OCI-LY3 (cell line): ENCODE data around the gene RIOX2.

Experiments used
- EZH2phosphoT487 ChIP-seq: fragments of 200-600 bp; shearing (Covaris generic); IDR thresholded peaks from 2 replicates; pipeline ENCODE4 v1.6.1; 2018; ENCODE audit warnings: antibody characterized with exemption, mixed run types, low read depth
- TF ChIP-seq, protein P1 (sequence below): fragments of 200-600, 300-600 bp; sonication (generic); IDR thresholded peaks from 2 replicates; pipeline ENCODE4 v1.5.1; 2014; ENCODE audit warnings: antibody characterized with exemption, low read length, low read depth

- TF ChIP-seq, protein P1, sequence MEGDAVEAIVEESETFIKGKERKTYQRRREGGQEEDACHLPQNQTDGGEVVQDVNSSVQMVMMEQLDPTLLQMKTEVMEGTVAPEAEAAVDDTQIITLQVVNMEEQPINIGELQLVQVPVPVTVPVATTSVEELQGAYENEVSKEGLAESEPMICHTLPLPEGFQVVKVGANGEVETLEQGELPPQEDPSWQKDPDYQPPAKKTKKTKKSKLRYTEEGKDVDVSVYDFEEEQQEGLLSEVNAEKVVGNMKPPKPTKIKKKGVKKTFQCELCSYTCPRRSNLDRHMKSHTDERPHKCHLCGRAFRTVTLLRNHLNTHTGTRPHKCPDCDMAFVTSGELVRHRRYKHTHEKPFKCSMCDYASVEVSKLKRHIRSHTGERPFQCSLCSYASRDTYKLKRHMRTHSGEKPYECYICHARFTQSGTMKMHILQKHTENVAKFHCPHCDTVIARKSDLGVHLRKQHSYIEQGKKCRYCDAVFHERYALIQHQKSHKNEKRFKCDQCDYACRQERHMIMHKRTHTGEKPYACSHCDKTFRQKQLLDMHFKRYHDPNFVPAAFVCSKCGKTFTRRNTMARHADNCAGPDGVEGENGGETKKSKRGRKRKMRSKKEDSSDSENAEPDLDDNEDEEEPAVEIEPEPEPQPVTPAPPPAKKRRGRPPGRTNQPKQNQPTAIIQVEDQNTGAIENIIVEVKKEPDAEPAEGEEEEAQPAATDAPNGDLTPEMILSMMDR: no peak
- TF ChIP-seq EZH2phosphoT487: no peak
These were observed 31.2 kb upstream of the RIOX2 start for GRCh38 chr3:98003306-98003969.
